Activated CD8-positive, alpha-beta memory T cell treated with anti-CD3 and anti-CD28 coated beads, Interleukin-2, amount 50 U/mL, for 4 hours (primary cell): ENCODE measurements around the gene CTCF.
A peak's percentile ranks its signal among the peaks of the same experiment; 100 is the strongest.

ENCODE experiments used
- DNase-seq: peaks from one replicate; pipeline ENCODE4 v3.0.0-alpha.2; 2020

The CTCF gene

DNA sequence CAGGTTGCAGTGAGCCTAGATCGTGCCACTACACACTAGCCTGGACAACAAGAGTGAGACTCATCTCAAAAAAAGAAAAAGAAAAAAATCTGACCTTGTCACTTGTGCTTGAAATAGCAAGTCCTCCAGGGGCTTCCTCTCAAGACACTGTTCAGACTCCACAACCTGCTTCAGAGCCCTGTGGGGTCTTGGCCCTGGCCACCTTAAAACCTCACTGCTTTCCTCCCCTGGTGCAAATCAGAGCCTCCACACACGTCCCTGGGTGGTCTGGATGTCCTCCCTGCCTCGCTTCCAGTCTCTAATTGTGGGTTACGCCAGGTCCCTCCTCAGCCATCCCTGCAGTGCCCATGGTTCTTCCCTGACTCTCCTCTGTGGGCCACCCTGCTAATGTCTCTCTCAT is 93.0 kb downstream of the CTCF start:
- no peak for DNase-seq

DNA sequence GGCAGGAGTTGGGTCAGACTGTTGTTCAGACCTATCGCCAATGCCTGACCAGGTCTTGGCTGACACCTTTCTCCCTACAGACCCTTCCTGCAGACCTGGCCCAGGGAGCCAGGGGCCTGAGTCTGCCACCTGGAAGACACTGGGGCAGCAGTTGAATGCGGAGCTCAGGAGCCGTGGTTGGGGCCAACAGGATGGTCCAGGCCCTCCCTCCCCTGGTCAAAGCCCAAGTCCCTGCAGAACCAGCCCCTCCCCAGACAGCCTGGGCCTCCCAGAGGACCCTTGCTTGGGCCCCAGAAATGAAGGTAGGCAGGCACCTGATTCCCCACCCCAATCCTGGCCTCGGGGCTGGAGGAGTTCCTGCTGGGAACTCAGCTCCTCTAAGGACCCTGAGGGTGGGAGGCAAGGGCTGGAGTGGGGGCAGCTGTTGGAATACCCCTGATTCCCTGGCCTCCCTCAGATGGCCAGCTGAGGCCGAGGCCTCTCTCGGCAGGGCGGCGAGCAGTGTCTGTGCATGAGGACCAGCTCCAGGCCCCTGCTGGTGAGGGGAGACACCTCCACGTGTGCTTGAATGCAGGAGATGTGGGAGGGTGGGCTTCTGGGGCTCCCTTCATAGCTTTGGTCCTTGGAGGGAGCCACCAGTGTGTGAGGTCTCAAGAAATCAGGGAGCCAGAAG is 94.2 kb downstream of the CTCF start:
- DNase-seq, result no peak

GRCh38 chr16:67657017-67657608 is 94.8 kb downstream of the CTCF start:
- no peak for DNase-seq

GRCh38 chr16:67657751-67658518 is 95.6 kb downstream of the CTCF start:
- no peak for DNase-seq

- no peak for DNase-seq
These were observed 96.7 kb downstream of the CTCF start for GRCh38 chr16:67658849-67659674.

GRCh38 chr16:67659675-67660563 is 97.6 kb downstream of the CTCF start, which contains the start of gene ACD:
ACD (minus strand) TSS chr16:67660260; CDS start chr16:67660220, 40 bp downstream.
- peak; percentile 92 for DNase-seq

GRCh38 chr16:67660564-67661028 is 98.3 kb downstream of the CTCF start, which contains the start of gene PARD6A:
PARD6A (plus strand) TSS chr16:67660960; CDS start chr16:67661039, 79 bp downstream.
- DNase-seq, result peak; percentile 94

- DNase-seq, result no peak
These were observed 98.9 kb downstream of the CTCF start for GRCh38 chr16:67661101-67661761.

DNA sequence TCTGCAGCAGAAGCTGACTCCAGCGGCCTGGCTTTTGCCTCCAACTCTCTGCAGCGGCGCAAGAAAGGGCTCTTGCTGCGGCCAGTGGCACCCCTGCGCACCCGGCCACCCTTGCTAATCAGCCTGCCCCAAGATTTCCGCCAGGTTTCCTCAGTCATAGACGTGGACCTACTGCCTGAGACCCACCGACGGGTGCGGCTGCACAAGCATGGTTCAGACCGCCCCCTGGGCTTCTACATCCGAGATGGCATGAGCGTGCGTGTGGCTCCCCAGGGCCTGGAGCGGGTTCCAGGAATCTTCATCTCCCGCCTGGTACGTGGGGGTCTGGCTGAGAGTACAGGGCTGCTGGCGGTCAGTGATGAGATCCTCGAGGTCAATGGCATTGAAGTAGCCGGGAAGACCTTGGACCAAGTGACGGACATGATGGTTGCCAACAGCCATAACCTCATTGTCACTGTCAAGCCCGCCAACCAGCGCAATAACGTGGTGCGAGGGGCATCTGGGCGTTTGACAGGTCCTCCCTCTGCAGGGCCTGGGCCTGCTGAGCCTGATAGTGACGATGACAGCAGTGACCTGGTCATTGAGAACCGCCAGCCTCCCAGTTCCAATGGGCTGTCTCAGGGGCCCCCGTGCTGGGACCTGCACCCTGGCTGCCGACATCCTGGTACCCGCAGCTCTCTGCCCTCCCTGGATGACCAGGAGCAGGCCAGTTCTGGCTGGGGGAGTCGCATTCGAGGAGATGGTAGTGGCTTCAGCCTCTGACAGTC is 99.7 kb downstream of the CTCF start:
- no peak for DNase-seq

DNA sequence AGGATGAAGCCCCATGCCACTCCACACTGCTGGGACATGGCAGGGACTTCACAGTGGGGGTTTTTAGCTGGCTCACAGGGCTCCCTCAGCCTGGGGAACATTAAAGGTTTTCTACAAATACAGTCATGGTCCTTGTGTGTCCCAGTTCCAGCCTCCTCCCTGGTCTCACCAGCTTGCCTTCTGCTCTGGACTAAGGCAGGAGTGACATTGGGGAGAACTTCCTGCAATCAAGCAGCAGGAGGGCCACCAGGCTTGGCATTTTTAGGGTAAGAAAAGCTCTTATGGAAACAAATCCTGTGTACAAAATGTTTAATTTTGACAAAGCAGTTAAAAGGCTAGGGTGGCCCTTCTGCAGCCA is 100.3 kb downstream of the CTCF start:
- no peak for DNase-seq

- no peak for DNase-seq
These were observed 101.0 kb downstream of the CTCF start for GRCh38 chr16:67663151-67663876.

DNA sequence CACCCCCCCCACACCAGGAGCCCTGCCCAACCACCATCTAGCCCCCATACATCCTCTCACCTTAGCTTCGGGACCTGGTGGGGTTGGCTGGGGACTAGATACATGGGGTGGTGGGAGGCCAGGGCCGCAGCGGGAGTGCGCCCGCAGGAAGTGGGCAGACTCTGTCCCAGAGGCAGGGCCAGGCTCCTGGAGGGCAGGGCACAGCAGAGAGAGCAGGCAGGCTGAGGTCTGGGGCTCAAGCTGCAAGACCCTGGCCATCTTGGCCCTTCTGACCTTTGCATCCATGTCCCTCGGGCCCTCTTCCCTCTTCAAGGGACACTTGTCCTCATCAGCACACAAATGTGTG is 101.5 kb downstream of the CTCF start:
- DNase-seq, result no peak

DNA sequence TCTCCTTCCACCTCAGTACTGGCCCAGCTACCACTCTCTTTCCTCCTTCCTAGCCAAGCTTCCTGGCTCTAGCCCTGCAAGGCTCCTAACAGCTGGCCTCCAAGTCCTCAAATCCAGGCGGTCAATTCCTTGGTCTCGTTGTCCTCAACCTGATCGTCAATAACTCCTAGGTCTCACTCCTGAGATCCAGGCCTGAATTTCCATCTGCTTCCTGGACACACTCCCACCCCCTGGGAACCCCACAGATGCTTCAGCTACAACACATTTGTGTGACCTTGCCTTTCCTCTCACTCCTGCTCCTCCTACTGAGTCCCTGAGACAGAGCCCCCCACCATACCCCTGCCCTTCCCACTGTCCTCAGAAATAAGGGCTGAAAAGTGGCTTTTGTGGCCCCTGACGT is 101.9 kb downstream of the CTCF start:
- no peak for DNase-seq

- no peak for DNase-seq
These were observed 102.5 kb downstream of the CTCF start for GRCh38 chr16:67664871-67665270.

DNA sequence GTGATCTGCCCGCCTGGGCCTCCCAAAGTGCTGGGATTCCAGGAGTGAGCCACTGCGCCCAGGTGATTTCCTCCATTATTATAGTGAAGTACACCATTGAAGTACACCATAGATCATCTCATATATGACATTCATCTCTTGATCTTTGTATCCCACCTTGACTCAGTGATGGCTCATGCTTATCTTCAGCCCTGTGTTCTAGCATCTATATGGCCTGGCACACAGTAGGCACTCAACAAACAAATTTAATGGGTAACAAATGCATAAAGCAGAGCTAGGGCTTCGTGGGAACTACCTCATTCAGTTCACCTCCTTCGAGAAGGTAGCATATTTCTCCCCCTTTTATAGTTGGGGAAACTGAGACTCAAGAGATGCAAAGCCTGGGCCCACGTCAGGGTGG is 103.3 kb downstream of the CTCF start:
- no peak for DNase-seq

- no peak for DNase-seq
These were observed 103.8 kb downstream of the CTCF start for GRCh38 chr16:67666032-67666551.

DNA sequence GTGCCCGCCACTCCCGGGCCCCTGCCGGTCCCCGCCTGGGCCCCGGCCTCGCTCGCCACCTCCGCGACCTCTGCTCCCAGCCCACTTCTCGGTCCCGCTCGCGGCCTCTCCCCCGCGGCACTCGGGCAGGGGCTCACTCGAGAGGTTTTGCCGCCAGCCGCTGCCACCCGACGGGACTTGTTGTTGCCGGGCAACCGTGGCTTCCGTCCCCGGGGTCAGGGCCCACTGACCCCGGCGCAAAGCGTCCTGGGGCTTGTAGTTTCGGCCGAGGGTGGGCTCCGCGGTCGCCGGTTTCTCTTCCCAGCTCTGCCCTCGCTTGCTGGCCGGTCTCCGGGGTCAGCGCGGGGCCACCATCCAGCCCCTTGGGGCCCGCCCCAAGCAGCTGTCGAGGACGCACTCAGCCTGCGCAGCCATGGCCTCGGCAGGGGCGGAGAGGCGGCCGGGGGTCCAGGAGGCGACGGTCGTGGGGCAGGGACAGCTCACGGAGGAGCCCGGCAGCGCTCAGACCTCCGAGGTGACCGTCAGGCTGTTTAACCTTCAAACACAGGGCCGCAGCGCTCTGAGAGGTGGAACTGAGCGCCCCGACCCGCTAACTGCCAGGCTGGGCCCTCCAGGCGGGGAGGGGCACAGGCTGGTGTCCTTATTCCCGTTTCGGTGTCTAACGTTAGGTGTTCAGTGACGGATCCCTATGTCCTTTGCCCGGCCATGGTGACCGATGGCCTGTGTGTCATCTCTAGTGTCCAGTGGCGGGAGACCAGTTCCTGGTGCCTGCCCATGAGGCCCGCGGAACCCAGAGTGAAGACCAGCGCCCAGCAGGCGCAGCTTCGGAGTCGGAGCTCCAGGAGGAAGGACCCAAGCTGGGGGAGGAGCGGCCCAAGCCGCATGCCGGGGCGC is 104.5 kb downstream of the CTCF start, which contains the start of the genes C16orf86 and ENKD1:
TSS of gene C16orf86 (plus strand) at position 256 of the 894 bp plus-strand sequence. CDS start at position 413, 157 bp downstream.
TSS of gene ENKD1 (minus strand) at position 192 of the 894 bp plus-strand sequence. CDS start 308 bp downstream, outside the sequence.
- DNase-seq, result peak; percentile 83

GRCh38 chr16:67667453-67667816 is 105.1 kb downstream of the CTCF start:
- no peak for DNase-seq
